ENCODE data around the gene AMH. TPM values are rescaled to one million over a fixed set of nuclear protein-coding genes. Genes with fewer than 3 reads are reported as not detected.

The AMH gene
- total RNA-seq, 1 donor from 2014 or later: 6.1 TPM

GRCh38 chr19:2207008-2207407, 42.1 kb upstream of the AMH start:
- Histone ChIP-seq H3K27ac (no peak overlapping the region), H3K9me3 (no peaks in the 10 kb centered on the region), H3K36me3 (peaks cover 56% of the 10 kb centered on the region), H3K4me1 (peaks cover 4% of the 10 kb centered on the region), H3K27me3 (no peaks in the 10 kb centered on the region), H3K4me3 (no peak overlapping the region)
- intact Hi-C loops (cut with DNase I): no loop called here
- ATAC-seq: no peak
- no peak for DNase-seq
- no peak for TF ChIP-seq CTCF (IDR thresholded peaks at IDR 0.05)

- H3K9me3 ChIP-seq: no peaks in the 10 kb centered on the region
- no peaks in the 10 kb centered on the region for H3K27me3 ChIP-seq
- TF ChIP-seq CTCF (IDR thresholded peaks at IDR 0.05): peak; percentile 21
- DNase-seq (no peak), ATAC-seq (peak; percentile 3)
- H3K36me3 ChIP-seq: peaks cover 58% of the 10 kb centered on the region
- H3K4me1 ChIP-seq: peaks cover 4% of the 10 kb centered on the region
- intact Hi-C loops (cut with DNase I): no loop called here
- H3K4me3 ChIP-seq: no peak overlapping the region
- H3K27ac ChIP-seq: no peak overlapping the region
These were observed 40.9 kb upstream of the AMH start for GRCh38 chr19:2207991-2208860.

- intact Hi-C loops (cut with DNase I): no loop called here
- peak; percentile 1 for TF ChIP-seq CTCF (IDR thresholded peaks at IDR 0.05)
- H3K36me3 ChIP-seq: peaks cover 58% of the 10 kb centered on the region
- DNase-seq: no peak
- no peaks in the 10 kb centered on the region for H3K27me3 ChIP-seq
- H3K4me1 ChIP-seq: peaks cover 4% of the 10 kb centered on the region
- no peak overlapping the region for H3K4me3 ChIP-seq
- no peak overlapping the region for H3K27ac ChIP-seq
- no peaks in the 10 kb centered on the region for H3K9me3 ChIP-seq
- no peak for ATAC-seq
These were observed 40.1 kb upstream of the AMH start for GRCh38 chr19:2208975-2209374.

GRCh38 chr19:2209408-2209807, 39.7 kb upstream of the AMH start:
- Histone ChIP-seq H3K4me1 (peaks cover 4% of the 10 kb centered on the region), H3K27me3 (no peaks in the 10 kb centered on the region), H3K36me3 (peaks cover 62% of the 10 kb centered on the region), H3K9me3 (no peaks in the 10 kb centered on the region), H3K4me3 (no peak overlapping the region), H3K27ac (no peak overlapping the region)
- no peak for TF ChIP-seq CTCF (IDR thresholded peaks at IDR 0.05)
- ATAC-seq (no peak), DNase-seq (no peak)
- intact Hi-C loops (cut with DNase I): no loop called here

- intact Hi-C loops (cut with DNase I): no loop called here
- Histone ChIP-seq H3K36me3 (peaks cover 70% of the 10 kb centered on the region), H3K4me1 (peaks cover 4% of the 10 kb centered on the region), H3K9me3 (no peaks in the 10 kb centered on the region), H3K27ac (no peak overlapping the region), H3K4me3 (no peak overlapping the region), H3K27me3 (no peaks in the 10 kb centered on the region)
- ATAC-seq (no peak), DNase-seq (no peak)
- no peak for TF ChIP-seq CTCF (IDR thresholded peaks at IDR 0.05)
These were observed 38.9 kb upstream of the AMH start for GRCh38 chr19:2210206-2210605.

All from upper lobe of right lung (tissue), 1 donor.